ENCODE measurements around the gene PLOD3.
"Not testable (repeated sequence)": the region's sequence is repeated elsewhere in the genome, so short reads cannot be mapped to it uniquely, and the experiment has no call there.

Gene PLOD3

GRCh38 chr7:101208794-101209193, 8.6 kb downstream of the PLOD3 start:
- no peak for DNase-seq (ENCODE audit: low read depth)
- TF ChIP-seq CTCF (IDR thresholded peaks at IDR 0.05; ENCODE audit: insufficient read depth, low read depth, low read length, missing control alignments): no peak
- H3K4me3 ChIP-seq (ENCODE audit: low read length): no peak overlapping the region

GRCh38 chr7:101207459-101207858, 9.9 kb downstream of the PLOD3 start:
- TF ChIP-seq CTCF (IDR thresholded peaks at IDR 0.05; ENCODE audit: insufficient read depth, low read depth, low read length, missing control alignments): no peak
- H3K4me3 ChIP-seq (ENCODE audit: low read length): no peak overlapping the region
- DNase-seq (ENCODE audit: low read depth): no peak

- H3K4me3 ChIP-seq (ENCODE audit: low read length): no peak overlapping the region
- no peak for TF ChIP-seq CTCF (IDR thresholded peaks at IDR 0.05; ENCODE audit: insufficient read depth, low read depth, low read length, missing control alignments)
- DNase-seq (ENCODE audit: low read depth): no peak
Observed at GRCh38 chr7:101206665-101207042, 10.7 kb downstream of the PLOD3 start.

GRCh38 chr7:101205901-101206664, 11.3 kb downstream of the PLOD3 start:
- no peak overlapping the region for H3K4me3 ChIP-seq (ENCODE audit: low read length)
- no peak for TF ChIP-seq CTCF (IDR thresholded peaks at IDR 0.05; ENCODE audit: insufficient read depth, low read depth, low read length, missing control alignments)
- no peak for DNase-seq (ENCODE audit: low read depth)

- DNase-seq (ENCODE audit: low read depth); H3K4me3 ChIP-seq (ENCODE audit: low read length): not testable (repeated sequence)
Observed at GRCh38 chr7:101203740-101204738, 13.3 kb downstream of the PLOD3 start.

- TF ChIP-seq CTCF (IDR thresholded peaks at IDR 0.05; ENCODE audit: insufficient read depth, low read depth, low read length, missing control alignments): no peak
- no peak overlapping the region for H3K4me3 ChIP-seq (ENCODE audit: low read length)
- DNase-seq (ENCODE audit: low read depth): no peak
Observed at GRCh38 chr7:101202603-101202918, 14.8 kb downstream of the PLOD3 start.

All from epithelial cell of esophagus (primary cell).